ENCODE data around the gene STRBP. TPM values are rescaled to one million over a fixed set of nuclear protein-coding genes. Genes with fewer than 3 reads are reported as not detected.

Gene STRBP
- total RNA-seq, 1 donor from 2014 or later = 17.3 TPM

DNA sequence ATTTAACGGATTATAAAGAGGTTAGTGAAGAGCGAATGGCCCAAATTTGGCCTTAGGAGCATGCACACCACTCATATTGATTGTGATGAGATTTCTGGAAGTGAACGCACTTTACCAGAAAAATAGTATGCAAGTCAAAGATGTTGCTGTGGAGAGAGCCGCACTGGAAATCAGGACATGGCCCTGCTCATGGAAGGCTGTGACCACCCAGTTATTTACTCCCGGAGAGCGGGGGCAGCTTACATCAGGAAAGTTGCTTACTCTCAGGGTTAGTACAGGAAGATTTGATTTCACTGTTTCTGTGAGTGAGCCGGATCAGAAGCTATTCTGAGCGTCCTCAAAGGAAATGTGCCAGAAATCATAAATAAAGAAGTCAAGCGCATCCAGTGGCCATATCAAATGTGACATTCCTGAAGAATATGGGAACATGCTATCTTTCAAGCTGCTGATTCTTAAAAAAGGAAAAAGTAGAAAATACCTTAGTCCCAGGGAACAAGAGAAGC is 42.9 kb upstream of the STRBP start:
- peaks cover 4% of the 10 kb centered on the region for H3K4me1 Mint-ChIP-seq (ENCODE audit: unreplicated experiment)
- peaks cover 26% of the 10 kb centered on the region for H3K27me3 Mint-ChIP-seq (ENCODE audit: unreplicated experiment)

DNA sequence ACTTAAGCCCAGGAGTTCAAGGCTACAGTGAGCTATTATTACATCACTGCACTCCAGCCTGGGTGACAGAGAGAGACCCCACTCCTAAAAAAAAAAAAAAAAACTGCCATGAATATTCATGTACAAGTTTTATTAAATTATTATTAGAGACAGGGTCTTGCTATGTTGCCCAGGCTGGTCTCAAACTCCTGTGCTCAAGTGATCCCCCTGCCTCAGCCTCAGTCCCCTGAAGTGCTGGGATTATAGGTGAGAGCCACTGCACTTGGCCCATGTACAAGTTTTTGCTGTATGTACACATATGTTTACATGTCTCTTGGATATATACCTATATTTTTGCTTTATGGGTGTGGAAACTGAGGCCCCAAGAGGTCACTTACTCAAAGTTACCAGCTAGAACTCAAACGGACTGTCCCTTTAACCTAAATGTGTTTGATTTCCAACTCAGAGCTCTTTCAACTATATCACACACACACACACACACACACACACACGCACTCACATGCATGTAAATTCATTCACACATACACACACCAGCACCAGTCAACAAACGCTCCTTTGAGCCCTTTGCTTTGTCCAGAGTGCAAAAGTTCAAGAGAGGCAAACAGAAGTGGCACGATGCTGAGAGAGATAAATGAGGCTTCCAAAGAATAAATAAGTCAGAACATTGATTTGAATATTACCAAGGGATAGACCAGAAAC is 42.3 kb upstream of the STRBP start:
- no peak overlapping the region for H3K27ac Mint-ChIP-seq (ENCODE audit: unreplicated experiment)
- H3K27me3 Mint-ChIP-seq (ENCODE audit: unreplicated experiment) = peaks cover 28% of the 10 kb centered on the region
- peaks cover 4% of the 10 kb centered on the region for H3K4me1 Mint-ChIP-seq (ENCODE audit: unreplicated experiment)
- TF ChIP-seq, protein P1, sequence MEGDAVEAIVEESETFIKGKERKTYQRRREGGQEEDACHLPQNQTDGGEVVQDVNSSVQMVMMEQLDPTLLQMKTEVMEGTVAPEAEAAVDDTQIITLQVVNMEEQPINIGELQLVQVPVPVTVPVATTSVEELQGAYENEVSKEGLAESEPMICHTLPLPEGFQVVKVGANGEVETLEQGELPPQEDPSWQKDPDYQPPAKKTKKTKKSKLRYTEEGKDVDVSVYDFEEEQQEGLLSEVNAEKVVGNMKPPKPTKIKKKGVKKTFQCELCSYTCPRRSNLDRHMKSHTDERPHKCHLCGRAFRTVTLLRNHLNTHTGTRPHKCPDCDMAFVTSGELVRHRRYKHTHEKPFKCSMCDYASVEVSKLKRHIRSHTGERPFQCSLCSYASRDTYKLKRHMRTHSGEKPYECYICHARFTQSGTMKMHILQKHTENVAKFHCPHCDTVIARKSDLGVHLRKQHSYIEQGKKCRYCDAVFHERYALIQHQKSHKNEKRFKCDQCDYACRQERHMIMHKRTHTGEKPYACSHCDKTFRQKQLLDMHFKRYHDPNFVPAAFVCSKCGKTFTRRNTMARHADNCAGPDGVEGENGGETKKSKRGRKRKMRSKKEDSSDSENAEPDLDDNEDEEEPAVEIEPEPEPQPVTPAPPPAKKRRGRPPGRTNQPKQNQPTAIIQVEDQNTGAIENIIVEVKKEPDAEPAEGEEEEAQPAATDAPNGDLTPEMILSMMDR (IDR thresholded peaks at IDR 0.05) = no peak
- no peak overlapping the region for H3K4me3 Mint-ChIP-seq (ENCODE audit: unreplicated experiment)
- no peak for DNase-seq (ENCODE audit: extremely low spot score, unreplicated experiment)
- no peaks in the 10 kb centered on the region for H3K36me3 Mint-ChIP-seq (ENCODE audit: unreplicated experiment)
- no peaks in the 10 kb centered on the region for H3K9me3 Mint-ChIP-seq (ENCODE audit: unreplicated experiment)

More for the DNA sequence above, 42.9 kb upstream of the STRBP start:
- DNase-seq (ENCODE audit: extremely low spot score, unreplicated experiment) = no peak
- H3K27ac Mint-ChIP-seq (ENCODE audit: unreplicated experiment) = no peak overlapping the region
- no peaks in the 10 kb centered on the region for H3K36me3 Mint-ChIP-seq (ENCODE audit: unreplicated experiment)
- no peaks in the 10 kb centered on the region for H3K9me3 Mint-ChIP-seq (ENCODE audit: unreplicated experiment)
- TF ChIP-seq, protein P1 (IDR thresholded peaks at IDR 0.05) = no peak
- H3K4me3 Mint-ChIP-seq (ENCODE audit: unreplicated experiment) = no peak overlapping the region

DNA sequence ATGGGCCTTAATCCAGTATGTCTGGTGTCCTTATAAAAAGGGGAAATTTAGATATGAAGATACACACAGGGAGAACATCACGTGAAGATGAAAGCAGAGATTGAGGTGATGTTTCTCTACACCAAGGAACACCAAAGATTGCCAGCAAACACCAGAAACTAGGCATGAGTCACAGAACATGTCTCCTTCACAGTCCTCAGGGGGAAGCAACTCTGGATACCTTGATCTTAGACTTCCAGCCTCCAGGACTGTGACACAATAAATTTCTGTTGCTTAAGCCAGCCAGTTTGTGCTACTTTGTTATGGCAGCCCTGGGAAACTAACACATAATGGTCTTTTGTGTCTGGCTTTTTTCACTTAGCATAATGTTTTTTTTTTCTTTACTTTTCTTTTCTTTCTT is 41.2 kb upstream of the STRBP start:
- Mint-ChIP-seq H3K36me3 (ENCODE audit: unreplicated experiment) (no peaks in the 10 kb centered on the region), H3K9me3 (ENCODE audit: unreplicated experiment) (no peaks in the 10 kb centered on the region), H3K27me3 (ENCODE audit: unreplicated experiment) (peaks cover 29% of the 10 kb centered on the region), H3K4me1 (ENCODE audit: unreplicated experiment) (peaks cover 8% of the 10 kb centered on the region), H3K4me3 (ENCODE audit: unreplicated experiment) (no peak overlapping the region), H3K27ac (ENCODE audit: unreplicated experiment) (no peak overlapping the region)
- TF ChIP-seq, protein P1 (IDR thresholded peaks at IDR 0.05) = no peak
- DNase-seq (ENCODE audit: extremely low spot score, unreplicated experiment) = no peak

DNA sequence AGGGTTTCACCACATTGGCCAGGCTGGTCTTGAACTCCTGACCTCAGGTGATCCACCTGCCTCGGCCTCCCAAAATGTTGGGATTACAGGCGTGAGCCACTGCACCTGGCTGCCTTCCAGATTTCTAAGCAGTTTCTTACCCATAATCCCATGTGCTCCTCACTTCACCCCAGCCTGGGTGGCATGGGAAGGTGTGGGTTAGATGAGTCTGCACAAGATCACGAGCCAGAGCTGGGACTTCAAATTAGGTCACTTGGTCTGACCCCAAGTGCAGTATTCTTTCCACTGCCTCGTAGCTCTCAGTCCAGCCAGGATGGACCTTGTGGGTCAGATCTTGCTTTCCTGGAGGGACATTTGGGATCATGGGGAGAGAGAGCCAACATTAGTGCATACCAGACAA is 37.5 kb upstream of the STRBP start:
- TF ChIP-seq, protein P1 (IDR thresholded peaks at IDR 0.05) = no peak
- H3K4me3 Mint-ChIP-seq (ENCODE audit: unreplicated experiment) = no peak overlapping the region
- H3K4me1 Mint-ChIP-seq (ENCODE audit: unreplicated experiment) = peaks cover 9% of the 10 kb centered on the region
- DNase-seq (ENCODE audit: extremely low spot score, unreplicated experiment) = no peak
- H3K9me3 Mint-ChIP-seq (ENCODE audit: unreplicated experiment) = no peaks in the 10 kb centered on the region
- H3K27ac Mint-ChIP-seq (ENCODE audit: unreplicated experiment) = no peak overlapping the region
- peaks cover 15% of the 10 kb centered on the region for H3K27me3 Mint-ChIP-seq (ENCODE audit: unreplicated experiment)
- no peaks in the 10 kb centered on the region for H3K36me3 Mint-ChIP-seq (ENCODE audit: unreplicated experiment)

DNA sequence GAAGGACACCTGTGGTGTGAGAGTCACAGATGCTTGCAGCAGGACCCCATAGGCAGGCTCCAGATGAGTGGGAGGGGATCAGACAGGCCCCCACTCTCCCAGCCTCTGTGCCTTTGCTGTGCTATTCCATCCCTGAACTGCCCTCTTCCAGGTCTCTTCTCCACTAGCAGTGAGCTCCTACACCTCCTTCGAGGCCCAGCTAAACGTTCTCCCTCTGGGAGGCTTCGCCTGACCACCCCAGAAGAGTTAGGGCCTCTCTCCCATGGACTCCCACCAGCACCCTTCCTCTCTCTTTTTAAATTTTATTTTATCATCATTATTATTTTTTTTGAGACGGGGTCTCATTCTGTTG is 35.9 kb upstream of the STRBP start:
- peaks cover 9% of the 10 kb centered on the region for H3K4me1 Mint-ChIP-seq (ENCODE audit: unreplicated experiment)
- DNase-seq (ENCODE audit: extremely low spot score, unreplicated experiment) = no peak
- peaks cover 13% of the 10 kb centered on the region for H3K27me3 Mint-ChIP-seq (ENCODE audit: unreplicated experiment)

More for the DNA sequence above, 35.9 kb upstream of the STRBP start:
- H3K4me3 Mint-ChIP-seq (ENCODE audit: unreplicated experiment) = no peak overlapping the region
- no peaks in the 10 kb centered on the region for H3K36me3 Mint-ChIP-seq (ENCODE audit: unreplicated experiment)
- no peak overlapping the region for H3K27ac Mint-ChIP-seq (ENCODE audit: unreplicated experiment)
- H3K9me3 Mint-ChIP-seq (ENCODE audit: unreplicated experiment) = no peaks in the 10 kb centered on the region
- TF ChIP-seq, protein P1 (IDR thresholded peaks at IDR 0.05) = no peak
